ENCODE measurements around the gene KCNMB1.

Gene KCNMB1, protein sequence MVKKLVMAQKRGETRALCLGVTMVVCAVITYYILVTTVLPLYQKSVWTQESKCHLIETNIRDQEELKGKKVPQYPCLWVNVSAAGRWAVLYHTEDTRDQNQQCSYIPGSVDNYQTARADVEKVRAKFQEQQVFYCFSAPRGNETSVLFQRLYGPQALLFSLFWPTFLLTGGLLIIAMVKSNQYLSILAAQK

DNA sequence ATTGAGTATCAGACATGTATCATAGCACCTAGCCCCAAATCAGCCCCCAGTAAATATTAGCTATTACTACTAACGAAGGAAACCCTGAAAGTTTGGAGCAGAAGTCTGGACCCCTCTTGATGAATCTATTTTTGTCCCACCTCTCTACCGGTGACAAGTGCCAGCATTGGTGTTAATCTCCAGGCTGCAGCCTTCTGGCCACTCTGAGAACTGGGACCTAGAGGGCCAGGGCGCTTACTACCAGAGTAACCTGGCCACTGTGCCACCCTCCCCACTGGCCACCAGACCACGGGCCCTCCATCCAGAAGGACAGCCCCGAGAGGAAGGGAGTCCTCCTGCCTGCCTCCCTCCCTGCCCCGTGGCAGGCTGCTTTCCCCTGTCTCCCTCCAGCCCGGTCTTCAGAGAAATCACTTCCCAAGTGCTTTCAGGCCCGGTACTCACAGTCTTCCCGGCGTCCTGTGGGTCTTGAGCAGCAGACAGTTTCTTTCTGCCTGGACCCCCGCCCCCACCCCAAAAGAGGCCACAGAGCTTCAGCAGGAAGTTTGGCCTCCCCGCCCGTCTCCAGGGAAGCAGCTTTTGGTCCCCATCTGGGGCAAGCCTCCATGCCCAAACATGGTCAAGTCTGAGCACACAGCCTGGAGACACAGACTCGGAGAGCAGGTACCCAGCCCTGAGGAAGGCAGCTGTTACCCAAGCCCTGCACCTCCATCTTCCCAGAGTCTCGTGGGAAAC lies at the start of gene KCNMB1:
Gene KCNMB1, minus strand, starts transcription at position 550 of the 732 bp plus-strand sequence. CDS start 3,920 bp downstream, outside the sequence.
- no peak for DNase-seq

DNA sequence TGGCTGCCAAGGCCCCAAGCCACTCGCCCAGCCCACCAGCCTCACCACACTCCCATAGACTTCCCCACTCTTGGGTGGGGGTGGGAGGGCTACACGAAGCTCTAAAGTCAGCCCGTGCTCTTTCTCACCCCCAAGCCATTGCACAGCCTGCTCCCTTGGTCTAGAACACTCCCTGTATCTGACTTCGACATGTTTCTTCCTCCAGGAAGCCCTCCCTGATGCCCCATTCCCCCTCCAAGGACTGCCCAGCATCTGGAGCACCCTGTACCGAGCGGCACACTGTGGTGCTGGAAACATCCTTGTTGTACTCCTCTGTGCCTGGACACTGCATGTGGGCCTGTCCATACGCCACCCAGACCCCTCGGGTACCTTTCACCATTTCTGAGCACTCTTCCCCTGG lies 49.4 kb upstream of the KCNMB1 start:
- DNase-seq: no peak

DNA sequence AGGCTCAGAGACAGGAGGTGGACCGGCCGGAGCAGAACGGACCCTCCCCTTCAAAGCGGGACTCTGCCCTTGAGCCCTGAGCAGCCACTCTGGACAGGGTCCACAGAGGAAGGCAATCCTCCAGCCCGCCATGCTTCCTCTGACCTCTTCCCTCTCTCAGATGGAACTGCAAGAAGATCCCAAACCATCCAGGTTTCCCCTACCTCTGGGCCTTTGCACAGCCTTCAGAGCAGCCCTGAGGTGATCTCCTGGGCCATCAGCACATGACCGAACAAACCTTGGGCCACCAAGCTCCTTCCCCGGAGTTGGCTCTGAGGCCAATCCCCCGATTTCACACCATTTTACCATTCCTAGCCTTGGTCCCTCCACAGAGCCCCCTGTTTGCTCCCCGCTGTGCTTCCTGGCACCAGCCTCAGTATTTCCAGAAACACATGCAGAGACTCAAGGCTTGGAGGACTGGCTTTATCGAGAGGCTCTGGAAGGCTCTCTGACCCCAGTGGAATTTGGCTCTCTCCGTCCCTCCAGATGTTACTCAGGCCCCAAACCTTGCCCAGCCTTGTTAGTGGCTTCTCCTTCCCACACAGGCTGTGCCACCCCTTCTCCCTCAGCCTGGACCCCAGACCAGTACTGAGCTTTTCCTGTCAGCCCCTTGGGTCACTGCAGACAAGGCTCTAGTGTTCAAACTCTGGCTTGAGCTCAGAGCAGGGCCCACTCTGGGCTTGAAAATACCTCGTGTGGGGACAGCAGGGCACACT lies 48.6 kb upstream of the KCNMB1 start:
- no peak for DNase-seq

DNA sequence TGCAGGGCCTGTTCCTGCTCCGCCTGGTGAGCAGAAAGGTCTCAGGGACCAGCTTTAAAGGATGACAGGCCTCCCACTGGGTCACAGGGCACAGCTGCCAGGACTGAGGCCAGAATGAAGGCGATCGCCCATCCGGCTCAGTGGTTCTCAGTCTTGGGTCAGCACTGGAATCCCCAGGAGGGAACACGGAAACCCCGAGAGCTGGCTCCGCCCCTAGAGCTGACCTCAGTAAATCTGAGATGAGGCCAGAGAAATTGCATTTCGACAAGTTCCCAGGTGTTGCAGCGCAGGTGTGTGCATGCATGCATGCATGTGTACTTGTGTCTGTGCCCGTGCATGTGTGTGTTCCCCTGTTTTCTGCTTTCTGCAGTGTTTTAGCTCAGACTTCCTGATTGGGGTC lies 47.2 kb upstream of the KCNMB1 start:
- no peak for DNase-seq

DNA sequence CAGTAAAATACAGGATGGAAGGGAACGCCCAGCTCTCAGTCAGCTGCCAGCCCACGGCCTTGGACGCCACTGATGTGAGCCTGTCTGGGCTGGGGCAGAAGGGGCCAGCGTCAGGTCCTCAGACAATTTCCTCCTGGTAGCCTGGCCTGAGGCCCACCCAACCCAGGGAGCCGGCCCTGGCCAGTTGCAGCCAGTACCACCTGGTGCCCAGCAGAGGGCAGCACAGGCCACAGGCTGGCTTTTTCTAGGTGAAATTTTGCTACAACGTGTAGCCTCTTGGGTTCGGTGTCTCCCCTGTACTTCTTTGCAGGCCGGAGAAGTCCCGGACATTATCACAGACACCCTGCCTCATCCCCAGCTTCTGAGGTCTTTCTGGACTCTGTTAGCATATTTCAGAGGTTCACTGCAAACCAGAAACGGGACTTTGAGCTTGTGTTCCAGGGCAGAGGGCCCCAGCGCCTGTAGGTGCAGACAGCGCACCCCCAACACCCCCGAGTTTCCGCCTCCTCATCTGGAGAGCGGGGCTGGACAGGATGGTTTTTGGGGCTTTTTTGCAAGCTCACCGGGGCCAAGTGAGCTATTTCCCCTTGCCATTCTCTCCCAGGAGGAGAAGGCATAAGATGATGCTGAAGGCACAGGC lies 45.9 kb upstream of the KCNMB1 start:
- DNase-seq: peak; percentile 68

DNA sequence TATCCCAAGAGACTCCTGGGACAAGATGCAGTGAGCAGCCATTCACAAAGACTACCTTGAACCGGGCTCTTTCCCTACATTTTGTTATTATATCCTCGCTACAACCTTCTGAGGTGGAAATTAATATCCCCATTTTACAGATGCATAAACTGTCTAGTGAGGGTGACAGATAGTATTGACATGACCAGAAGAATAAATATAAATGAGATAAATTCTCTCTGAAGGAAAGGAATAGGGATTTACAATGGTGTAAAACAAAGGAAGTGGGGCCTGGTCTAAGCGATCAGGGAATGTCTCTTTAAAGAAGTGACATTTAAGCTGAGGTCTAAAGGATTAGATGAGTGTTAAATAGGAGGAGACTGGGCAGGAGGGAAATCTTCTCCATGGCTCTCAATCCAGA lies 43.5 kb upstream of the KCNMB1 start:
- DNase-seq: no peak

DNA sequence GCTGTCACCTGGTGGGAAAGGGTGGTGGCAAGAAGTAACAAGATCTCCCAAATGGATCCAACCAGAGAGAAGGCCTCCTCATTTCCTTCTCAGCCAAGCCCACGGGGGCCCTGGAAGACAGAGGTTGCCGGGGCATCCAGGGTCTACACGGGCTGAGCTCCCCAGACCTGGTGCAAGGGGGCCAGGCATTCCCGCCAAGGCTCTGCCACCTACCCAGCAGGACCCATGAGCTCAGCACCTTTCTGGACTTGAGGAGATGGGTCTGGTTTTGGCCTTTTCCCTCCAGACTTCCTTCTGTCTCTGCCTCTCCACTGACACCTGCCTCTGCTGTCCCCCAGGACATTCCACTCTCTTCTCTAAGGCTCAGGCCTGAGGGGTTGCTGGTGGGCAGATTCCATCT lies 42.4 kb upstream of the KCNMB1 start:
- no peak for DNase-seq

DNA sequence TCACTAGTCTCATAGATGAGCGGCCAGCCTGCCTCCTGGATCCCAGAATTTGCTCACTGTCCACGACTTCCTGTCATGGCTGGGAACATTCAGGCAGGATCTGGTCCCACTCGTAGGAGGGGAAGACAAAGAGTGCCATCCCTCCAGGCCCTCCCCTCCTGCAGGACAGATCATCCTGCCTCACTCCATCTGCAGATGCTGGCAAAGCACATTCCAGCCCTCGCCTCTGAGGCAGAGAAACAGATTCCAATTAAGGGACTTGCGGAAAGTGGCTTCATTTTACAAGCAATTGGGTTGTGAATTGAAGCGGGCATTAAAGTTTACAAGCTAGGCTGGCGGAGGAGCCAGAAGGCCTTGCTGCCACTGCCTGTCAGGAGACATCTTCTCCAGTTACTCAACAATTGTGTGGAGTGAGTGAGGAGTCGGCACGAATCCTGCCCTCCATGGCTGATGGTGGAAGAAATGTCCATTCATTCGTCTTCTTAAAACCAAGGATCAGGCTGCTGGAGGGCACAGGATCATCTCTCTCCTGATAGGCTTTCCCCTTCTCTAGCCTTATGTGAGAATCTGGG lies 41.8 kb upstream of the KCNMB1 start:
- no peak for DNase-seq

DNA sequence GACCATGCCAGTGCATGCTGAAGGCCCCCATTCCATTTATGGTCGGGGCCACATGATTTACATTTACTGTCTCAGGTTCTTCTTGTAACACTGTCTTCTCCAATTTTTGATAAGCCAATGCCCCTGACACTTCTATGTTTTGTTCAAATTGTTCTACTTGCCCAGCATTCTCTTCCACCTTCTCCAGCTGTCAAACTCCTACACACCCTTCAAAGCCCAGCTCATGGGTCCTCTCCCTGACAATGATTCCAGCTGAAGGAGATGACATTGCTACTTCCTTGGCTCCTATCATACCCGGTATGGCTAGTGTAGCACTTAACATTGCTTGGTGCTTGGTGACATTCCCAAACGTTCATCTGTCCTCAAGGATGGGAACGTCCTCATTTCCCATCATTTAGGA lies 41.1 kb upstream of the KCNMB1 start:
- no peak for DNase-seq

DNA sequence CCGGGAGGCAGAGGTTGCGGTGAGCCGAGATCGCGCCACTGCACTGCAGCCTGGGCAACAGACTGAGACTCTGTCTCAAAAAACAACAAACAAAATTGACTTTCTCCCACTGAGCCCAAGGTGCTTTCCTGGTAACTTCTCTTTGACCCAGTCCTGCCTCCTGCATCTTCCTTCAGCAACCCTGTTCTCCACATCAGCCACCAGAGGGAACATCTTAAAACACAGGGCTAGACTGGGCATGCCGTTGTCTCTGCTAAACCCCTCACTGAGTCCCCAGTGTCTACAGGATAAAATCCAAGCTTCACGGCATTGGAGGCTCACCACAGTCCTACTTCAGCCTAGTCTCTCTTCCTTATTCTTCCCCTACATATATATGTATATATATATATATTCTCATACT lies 39.8 kb upstream of the KCNMB1 start:
- peak; percentile 15 for DNase-seq

DNA sequence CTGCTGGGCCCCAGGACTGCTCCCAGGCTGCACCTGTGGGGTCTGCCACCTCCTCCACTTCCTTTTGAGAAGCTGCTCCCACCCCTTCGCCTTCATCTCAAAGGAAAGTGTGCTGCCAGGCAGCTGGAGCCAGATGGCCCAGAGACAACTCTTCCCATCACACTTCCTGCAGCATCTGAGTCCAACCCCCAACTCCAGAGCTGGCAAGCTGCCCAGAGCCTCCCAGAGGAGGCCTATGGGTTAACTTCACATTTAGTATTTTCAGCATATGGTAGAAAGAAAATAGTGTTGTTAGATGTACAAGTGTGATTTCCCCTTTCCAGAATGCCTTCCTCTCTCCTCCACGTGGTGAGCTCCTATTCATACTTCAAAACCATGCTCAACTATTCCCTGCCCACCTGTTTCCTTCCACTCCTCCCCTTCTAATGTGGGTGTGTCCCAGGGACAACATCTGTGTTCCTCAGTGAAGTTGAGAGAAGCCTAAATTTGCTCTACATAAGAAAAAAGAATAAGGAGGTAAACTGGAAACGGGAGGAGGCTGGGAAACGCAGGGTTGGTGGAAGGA lies 38.6 kb upstream of the KCNMB1 start:
- no peak for DNase-seq

DNA sequence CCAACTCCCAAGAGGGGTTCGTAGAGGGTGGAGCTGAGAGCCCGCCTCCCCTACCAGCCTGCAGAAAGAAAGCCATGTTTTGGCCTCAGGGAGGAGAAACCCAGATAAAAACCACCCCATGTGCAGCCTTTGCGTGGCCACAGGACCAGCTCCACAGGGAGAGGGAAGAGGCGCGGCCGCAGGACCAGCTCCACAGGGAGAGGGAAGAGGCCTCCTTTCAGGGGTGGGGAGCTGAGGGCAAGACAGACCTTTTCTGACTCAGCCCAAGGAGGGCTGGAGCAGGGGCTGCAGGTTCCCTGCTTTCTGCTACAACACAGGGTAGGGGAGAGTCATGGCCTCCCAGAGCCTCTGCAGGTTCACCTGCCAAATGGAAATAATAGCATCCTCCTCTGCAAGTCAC lies 37.6 kb upstream of the KCNMB1 start:
- DNase-seq: no peak

DNA sequence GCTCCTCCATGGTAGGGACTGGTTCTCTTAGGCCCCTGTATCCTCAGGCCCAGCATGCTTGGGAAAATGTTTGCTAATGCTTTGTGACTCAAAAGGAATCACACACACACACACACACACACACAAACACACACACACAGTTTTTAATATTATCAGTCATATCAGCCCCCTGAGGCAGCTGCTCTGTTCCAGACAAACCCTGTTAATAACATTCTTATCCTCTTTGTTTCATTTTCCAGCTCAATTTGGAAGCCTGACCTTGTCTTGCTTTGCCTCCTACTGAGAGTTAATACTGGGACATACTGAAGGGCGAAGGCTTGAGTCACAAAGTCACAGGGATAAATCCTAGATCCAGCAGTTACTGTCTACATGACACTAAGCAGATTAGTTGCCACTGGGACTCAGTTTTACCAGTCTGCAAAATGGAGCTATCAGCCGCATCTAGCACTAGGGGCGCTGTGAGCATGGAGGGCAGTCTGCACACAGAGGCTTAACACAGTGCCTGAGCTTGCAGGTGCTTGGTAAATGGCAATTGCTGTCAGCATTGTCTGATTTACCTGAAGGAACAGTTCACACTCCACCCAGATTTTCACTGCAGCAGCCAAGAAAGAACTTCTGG lies 37.1 kb upstream of the KCNMB1 start:
- DNase-seq: no peak

DNA sequence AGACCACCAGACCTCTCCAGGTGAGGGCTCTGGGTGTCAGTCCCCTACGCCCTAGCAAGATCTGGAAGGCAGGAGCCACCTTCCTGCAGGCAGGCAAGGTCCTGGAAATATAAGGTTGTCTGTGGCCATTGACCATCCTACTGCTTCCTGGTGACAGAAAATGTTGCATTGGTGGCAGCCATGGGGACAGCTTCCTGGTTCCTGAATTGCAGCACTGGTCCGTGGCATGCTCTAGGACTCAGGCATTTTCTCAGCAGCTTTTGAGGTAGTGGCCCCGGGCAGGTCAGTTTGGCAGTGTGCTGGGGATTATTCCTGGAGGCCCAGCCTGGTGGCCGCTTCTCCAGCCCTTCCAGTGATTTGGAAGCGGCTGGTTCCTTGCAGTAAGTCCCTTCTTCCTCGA lies 36.6 kb upstream of the KCNMB1 start:
- no peak for DNase-seq

DNA sequence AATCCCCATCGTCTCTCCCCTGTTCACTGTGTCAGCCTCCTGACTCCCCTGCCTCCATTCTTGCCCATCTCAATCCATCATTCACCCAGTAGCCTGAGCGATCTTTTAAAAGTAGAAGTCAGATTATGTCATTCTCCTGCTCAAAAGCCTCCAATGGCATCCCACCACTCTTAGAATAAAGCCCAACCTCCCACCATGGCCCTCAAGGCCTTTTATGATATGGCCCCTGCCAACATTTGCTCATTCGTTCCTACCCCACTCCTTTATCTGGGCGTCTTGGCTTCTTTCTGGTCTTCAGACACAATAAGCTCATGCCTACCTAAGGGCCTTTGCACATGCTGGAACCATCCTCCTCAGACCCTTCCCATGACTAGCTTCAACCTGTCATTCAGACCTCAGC lies 35.5 kb upstream of the KCNMB1 start:
- DNase-seq: no peak

DNA sequence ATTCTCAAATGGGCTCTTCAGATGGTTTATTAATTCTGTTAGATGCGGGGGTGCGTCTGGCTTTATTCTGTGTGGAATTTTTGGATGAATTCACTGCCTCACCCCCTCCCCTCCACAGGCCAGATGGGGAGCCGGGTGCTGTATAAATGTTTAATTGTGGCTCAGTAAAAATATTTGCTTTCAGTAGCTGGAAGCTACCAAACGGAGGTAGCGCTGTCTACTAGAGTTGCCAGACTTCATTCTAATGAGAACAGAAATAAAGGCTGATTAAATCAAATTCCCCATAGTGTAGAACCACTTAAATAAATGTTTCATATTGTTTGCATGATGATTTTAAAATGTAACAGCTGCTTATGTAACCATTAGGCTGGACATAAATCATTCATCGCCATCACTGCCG lies 34.5 kb upstream of the KCNMB1 start:
- DNase-seq: no peak

DNA sequence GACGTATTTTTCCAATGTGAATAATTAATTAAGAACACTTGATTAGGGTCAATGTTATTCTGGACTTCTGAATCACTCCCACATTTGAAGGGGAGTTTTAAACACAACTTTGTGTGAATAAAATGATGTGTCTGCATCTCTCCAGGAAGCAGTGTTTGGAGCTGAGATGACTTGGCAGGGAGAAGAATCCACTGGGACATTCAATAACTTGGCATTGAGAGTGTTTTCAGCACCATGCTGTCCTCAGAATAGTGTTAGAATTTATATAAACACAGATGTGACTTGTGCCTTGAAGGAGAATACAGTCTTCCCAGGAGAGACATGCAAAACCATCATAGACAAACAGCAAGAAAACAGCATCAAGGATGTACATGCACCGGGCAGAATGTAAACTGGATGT lies 32.7 kb upstream of the KCNMB1 start:
- DNase-seq: no peak

DNA sequence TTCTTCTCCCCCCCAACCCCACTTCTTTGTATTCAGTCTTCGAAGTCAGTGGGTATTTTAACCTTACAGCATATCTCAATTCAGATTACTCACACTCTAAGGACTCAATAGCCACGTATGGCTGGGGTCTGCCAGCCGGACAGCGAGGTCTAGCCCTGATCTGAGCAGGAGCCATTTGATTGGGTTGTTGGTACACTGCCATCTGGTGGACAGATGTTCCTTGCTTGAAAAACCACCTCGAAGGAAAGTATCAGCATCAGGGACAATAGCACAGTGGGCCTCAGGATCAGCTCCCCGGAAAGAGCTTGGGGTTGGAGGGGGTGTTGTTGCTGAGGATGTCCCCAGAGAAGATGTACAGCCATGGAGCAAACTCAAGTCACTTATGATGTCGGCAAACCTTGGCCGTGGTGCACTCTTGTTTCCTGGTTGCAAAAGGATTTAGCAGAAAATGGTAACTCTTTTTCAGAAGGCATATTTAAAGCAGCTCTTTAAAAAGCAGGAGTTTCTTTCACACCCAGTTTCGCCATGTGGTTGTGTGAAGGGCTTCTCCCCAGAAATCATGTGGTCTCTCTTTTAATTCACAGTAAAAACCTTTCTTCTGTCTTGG lies 31.7 kb upstream of the KCNMB1 start:
- DNase-seq: peak; percentile 79

DNA sequence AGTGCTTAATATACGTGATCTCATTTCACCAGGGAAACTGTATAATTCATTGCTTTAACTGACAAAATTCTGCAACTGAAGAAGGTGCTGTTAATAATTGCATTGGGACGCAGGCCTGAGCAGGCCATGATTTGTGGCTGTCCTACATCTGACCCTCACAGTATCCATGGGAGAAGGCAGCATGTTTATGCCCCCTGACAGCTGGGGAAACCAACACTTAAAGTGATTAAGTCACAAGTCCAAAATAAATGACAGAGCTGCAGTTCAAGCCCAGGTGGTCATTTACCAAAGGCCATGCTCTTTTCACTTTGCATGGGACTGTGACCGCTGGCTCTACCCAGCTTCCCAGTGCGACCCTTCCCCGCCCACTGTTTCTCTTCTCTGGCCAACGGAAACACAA lies 30.5 kb upstream of the KCNMB1 start:
- no peak for DNase-seq

DNA sequence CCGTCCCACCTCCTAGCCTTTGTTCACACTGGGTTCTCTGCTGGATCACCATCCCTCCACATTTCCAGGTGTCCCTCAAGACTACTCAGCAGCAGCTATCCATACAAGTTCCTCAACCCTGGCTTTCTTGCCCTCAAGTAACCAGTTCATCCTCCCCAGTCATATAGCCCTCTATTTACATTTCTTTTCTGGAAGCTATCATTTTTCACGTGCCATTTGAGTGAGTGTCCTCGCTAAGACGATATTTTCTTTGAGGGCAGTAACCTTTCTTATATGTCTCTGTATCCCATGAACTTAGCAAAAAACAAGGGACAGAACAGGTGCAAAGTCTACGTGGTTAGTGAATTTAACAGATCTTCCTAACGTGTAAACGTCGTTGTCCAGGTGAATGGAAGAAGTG lies 29.6 kb upstream of the KCNMB1 start:
- no peak for DNase-seq

DNA sequence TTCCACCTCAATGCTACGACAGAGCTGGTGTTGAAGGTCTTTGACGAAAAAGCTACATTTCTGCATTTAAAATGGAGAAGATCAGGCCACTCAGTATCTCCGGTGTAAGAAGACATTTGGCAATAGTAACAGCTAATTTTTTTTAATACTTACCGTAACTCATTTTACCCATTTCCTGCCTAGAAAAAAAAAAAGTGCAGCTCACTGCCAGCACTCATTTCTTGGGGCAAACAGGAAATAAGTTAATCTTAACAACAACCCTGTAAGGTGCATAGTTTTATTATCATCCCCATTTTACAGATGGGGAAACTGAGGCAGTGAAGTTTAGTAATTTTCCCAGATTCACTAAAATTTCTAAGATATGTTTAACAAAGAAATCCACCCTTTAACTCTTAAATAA lies 27.4 kb upstream of the KCNMB1 start:
- DNase-seq: no peak

DNA sequence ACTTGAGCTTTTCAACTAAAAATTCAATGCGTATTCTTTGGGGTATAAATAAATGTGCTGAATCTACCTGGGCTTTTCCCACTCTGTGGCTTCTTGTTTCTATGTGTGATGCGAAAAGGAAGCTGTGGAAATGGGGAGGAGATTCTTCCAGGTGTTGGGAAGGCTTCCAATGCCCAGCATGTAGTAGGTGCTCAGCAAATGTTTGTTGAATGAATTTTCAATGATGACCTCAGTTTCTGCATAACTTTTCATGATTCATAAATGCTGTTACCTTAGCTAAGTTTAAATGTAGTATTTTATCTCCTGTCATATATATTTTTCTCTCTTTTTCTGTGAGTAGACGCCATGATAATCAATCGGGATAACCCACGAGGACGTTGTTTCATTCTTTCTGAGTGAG lies 25.6 kb upstream of the KCNMB1 start:
- no peak for DNase-seq

Measured in OCI-M1 (cell line).